HG03280 (cell line): Measurements from ENCODE around the gene ANKRD45.
"Not testable (repeated sequence)": the region's sequence is repeated elsewhere in the genome, so short reads cannot be mapped to it uniquely, and the experiment has no call there.

ENCODE experiments used
- ATAC-seq: cut with Tn5 transposase; IDR thresholded peaks from one replicate; pipeline ENCODE4 v1.9.1; 2021; ENCODE audit warnings: mild to moderate bottlenecking, moderate library complexity; ENCODE audit not compliant: unreplicated experiment

Gene ANKRD45

DNA sequence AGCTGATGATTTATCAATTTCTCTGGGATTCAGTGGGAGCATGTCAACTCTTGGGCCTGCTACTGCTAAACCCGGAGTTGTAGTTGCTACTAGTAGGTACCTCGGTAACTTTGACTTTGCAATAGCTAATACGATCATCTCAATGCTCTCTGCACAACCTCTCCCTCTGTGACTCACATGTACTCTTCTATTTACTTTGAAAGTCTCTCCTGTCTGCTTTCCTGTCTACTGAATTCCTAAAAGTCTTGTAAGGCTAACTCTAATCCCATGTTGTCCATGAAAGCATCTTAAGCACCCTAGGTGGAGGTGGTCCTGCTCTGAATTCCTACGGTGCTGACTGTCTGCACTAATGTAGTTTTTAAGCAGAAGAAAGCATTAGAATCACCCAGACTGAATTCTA is 96.1 kb downstream of the ANKRD45 start:
- no peak for ATAC-seq

DNA sequence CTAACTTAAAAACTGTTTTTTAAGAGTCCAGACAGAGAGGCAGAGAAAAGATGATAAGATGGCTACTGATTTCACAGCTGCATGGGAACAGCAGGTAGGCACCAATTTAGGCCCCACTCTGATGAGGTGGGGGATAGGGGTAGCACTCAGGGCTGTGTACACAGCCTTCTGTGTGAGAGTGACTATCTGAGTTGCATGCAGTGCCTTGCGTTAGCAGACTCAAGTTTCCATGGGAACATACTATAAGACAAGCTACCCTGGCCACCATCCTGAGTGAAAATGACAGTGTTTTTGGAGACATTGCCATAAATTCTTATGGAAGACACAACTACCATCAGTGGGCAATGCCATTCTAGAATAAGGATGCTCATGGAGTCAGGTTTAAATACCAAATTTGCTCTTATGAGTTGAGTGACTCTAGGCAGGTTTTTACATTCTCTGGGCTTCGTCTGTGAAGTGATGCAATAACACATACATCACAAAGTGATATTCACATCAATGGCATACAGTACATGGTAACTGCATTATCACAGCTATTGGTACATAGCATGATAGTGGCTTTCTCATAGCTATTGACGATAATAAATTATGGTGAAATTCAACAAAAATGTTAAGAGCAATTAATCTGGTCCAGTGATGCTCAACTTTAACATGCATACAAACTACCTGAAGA is 97.3 kb downstream of the ANKRD45 start:
- no peak for ATAC-seq

DNA sequence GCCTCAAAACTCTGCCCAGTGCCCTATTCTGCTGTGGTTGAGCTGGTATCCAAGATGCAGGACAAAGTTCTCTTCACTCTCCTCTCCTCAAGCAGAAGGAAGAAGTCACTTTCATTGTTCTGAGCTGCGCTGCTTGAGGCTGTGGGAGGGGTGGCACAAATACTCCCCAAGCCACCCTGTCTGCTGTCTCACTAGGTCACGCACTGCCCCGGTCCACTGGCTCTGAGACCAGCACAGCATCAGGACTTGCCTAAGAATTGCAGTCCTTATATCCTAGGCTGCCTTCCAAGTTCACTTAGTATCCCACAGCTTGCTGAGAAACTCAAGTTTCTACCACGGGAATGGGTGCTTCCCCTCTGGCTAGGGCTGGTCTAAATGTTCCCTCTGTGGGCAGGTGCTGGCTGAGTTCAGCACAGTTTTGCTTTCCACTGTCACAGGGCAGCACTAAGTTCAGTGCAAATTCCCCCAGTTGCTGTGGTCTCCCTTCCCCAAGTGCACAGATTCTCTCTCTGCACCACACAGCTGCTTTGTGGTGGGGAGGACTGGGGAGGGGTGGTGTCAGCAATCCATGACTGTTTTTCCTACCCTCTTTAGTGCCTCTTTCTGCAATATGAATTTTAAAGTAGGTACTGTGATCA is 99.2 kb downstream of the ANKRD45 start:
- ATAC-seq: no peak

DNA sequence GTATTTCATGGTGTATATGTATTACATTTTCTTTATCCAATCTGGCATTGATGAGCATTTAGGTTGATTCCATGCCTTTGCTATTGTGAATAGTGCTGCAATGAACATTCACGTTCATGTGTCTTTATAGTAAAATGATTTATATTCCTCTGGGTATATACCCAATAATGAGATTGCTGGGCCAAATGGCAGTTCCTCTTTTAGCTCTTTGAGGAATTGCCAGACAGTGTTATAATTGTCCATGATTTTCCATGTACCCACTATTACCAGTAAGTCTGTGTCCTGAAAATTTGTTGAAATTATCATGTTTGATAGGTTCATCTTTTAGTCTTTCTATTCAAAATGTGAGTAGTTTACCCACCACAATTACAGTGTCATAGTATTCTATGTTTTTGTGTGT is 101.2 kb downstream of the ANKRD45 start:
- no peak for ATAC-seq

DNA sequence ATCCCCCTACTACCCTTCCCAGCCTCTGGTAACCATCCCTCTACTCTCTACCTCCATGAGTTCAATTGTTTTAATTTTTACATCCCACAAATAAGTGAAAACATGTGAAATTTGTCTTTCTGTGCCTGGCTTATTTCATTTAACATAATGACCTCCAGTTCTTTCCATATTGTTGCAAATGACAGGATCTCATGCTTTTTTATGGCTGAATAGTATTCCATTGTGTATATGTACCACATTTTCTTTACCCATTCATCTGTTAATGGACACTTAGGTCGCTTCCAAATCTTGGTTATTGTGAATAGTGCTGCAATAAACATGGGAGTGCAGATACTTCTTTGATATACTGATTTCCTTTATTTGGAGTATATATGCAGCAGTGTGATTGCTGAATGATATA is 105.8 kb downstream of the ANKRD45 start:
- not testable (repeated sequence) for ATAC-seq

DNA sequence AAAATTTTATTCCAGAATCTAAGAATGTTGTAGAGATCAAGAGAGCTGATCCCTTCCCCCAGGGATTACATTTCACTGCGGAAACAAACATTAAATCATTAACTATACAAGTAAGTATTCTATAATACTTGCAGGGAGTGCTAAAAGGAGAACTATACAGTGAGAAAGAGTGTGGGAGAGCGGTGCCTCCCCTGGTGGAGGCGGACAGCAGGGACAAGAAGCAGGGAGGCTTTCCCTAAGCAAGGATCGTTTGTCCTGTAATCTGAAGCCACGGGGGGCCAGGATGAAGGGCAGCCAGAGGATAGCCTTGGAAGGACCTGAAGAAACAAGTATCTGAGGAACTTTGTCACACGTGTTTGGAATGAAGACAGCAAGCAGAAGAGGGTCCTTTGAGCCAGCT is 106.8 kb downstream of the ANKRD45 start:
- no peak for ATAC-seq

DNA sequence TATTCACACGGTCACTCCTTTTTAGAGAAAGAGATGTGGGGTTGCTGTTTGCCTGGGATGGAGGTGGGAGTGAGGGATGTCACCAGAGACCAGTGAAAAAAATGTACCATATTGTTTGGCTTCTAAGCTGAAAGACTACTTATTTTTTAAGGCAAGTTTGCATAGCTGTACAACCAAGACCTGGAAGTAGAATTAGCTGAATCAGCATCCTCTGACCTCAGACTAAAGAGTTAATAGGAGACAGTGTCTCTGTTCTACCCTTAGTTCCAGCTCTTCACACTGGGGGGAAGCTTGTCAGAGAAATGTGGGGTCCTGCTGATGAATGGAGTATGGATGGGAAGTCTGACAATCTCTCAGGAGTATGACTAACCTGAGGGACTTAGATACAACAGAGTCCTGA is 108.4 kb downstream of the ANKRD45 start:
- ATAC-seq: no peak

DNA sequence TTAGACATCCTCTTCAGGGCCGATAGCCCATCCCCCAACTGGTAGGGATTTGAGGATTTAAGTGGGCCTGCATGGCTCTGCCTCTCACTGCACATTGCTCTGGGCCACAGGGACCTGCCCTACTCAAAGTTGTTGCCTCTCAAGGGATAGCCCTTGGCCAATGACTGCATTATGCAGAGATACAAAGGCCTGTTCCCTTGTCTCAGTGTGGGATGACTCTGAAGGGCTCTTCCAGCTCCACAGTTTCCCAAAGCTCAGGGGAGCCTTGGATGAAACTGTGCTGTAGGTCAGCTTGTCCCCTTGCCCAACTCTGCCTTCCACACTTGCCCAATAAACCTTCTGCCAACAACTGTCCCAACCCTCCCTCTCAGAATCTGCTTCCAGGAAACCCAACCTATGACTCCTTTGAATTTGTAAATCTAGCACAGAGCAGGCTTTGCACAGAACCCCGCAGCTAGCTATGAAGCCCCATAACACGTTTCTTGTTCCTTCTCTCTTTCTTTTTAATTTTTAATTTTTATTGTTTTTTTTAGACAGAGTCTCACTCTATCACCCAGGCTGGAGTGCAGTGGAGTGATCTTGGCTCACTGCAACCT is 109.3 kb downstream of the ANKRD45 start:
- ATAC-seq: no peak
